ENCODE measurements around the gene HYKK.

GRCh38 chr15:78550194-78550593 lies 42.8 kb downstream of the HYKK start:
- no peak for TF ChIP-seq CTCF (IDR thresholded peaks at IDR 0.05)
- TF ChIP-seq POLR2A (IDR thresholded peaks at IDR 0.05): no peak

Measured in thyroid gland (tissue), 4 donors.